HTERT RPE-1 (cell line): ENCODE results near the gene AHNAK2.

ENCODE experiments used
- in situ Hi-C: fragments of 300-500 bp; cut with MboI; formaldehyde crosslinking; loops from 4 replicates; pipeline ENCODE4 v1.14.3; 2020; ENCODE audit warnings: low sequenced_read_pairs

AHNAK2 gene

GRCh38 chr14:104887623-104888488, 90.3 kb downstream of the AHNAK2 start:
- in situ Hi-C loops: no loop called here
